Esophagus (tissue), 2 donors: ENCODE data around the gene VSIR. TPM values are rescaled to one million over a fixed set of nuclear protein-coding genes. Genes with fewer than 3 reads are reported as not detected.

Source experiments
- H3K27ac ChIP-seq, 2 donors: one replicate each; pipeline ENCODE4 v1.5.1; 2013; ENCODE audit warnings: low read depth in 2 of 2, mild to moderate bottlenecking in 2 of 2, inconsistent platforms in 1 of 2, low read length in 1 of 2, moderate library complexity in 1 of 2
- H3K27me3 ChIP-seq, 2 donors: one replicate each; pipeline ENCODE4 v1.6.1; 2013; ENCODE audit warnings: low read length in 2 of 2, control low read depth in 1 of 2, mild to moderate bottlenecking in 1 of 2; ENCODE audit not compliant: insufficient read depth in 2 of 2, control insufficient read depth in 1 of 2
- H3K36me3 ChIP-seq, 2 donors: one replicate each; pipeline ENCODE4 v1.6.1; 2013; ENCODE audit warnings: low read length in 1 of 2; ENCODE audit not compliant: control insufficient read depth in 2 of 2, insufficient read depth in 2 of 2
- H3K4me1 ChIP-seq, 2 donors: one replicate each; pipeline ENCODE4 v1.6.1; 2013; ENCODE audit warnings: low read length in 1 of 2; ENCODE audit not compliant: control insufficient read depth in 2 of 2, insufficient read depth in 2 of 2
- H3K4me3 ChIP-seq, 2 donors: one replicate each; pipeline ENCODE4 v1.5.1; 2013; ENCODE audit warnings: low read length in 2 of 2, mild to moderate bottlenecking in 2 of 2, low read depth in 1 of 2, moderate library complexity in 1 of 2
- H3K9me3 ChIP-seq, 2 donors: one replicate each; pipeline ENCODE4 v1.6.1; 2013; ENCODE audit warnings: mild to moderate bottlenecking in 2 of 2, low read depth in 1 of 2, low read length in 1 of 2, moderate library complexity in 1 of 2; ENCODE audit not compliant: control insufficient read depth in 2 of 2, insufficient read depth in 1 of 2
- WGBS, 2 donors: extraction: QIAGEN DNeasy Blood & Tissue Kit; methylation state at CpG; one replicate each; pipeline ENCODE4 v1.1.7; 2013; 5-methylcytosine and 5-hydroxymethylcytosine counted together
- polyA plus RNA-seq, 2 donors: library from polyadenylated mRNA; stranded (reverse); fragments of 200-250 nt; gene quantifications; one replicate each; pipeline ENCODE4 v1.2.3, GENCODE V29; 2013
- donor health status: healthy with polysubstance abuse.
- donor health status: Bipolar disorder and iron deficiency.

VSIR gene
- polyA plus RNA-seq, 2 donors = 26.6 to 41.9 TPM

DNA sequence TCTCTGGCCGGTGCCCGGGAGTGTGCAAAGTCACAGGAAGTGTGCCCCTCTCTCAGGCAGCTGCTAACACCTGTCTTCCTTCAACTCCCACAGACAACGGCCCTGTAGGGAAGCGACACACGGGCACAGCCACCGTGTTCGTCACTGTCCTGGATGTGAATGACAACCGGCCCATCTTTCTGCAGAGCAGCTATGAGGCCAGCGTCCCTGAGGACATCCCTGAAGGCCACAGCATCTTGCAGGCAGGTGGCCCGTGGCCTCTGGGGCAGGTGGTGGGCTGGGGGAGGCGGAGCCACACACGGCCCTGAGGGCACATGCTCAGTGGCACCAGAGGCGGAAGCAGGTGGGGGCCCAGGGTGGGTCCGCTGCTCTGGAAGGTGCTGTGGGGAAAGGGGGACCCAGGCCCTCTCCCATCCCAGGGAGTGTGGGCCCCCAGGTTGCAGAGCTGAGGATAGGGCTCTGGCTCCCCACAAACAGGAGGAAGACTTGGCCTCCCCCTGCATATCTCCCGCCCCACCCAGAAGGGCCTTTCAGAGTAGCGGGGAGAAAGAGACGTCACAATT is 60.7 kb downstream of the VSIR start:
- no peaks in the 10 kb centered on the region for H3K9me3 ChIP-seq
- peak overlapping the region; percentile 90 to 97 for H3K27ac ChIP-seq
- H3K27me3 ChIP-seq = no peaks in the 10 kb centered on the region
- no peak overlapping the region for H3K4me3 ChIP-seq
- H3K36me3 ChIP-seq = no peaks in the 10 kb centered on the region
- peaks cover 16 to 25% of the 10 kb centered on the region in 2 donors for H3K4me1 ChIP-seq
- 67% methylated on average over 17 of the region's 17 CpGs for WGBS, 2 donors

DNA sequence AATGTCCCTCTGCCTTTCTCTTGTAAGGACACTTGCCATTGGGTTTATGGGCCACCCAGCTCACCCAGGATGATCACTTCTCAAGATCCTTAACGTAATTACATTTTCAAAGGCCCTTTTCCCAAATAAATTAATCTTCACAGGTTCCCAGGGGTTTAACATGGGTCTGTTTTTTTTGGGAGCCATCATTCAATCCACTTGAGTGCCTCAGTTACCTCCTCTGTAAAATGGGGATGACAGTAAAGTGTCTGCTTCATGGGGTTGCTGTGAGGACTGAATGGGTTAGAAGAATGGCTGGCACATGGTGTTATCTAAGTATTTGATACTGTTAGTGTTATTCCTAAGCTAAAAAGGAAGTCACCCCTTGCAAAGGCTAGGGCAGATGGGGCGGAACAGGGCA is 61.1 kb downstream of the VSIR start:
- Histone ChIP-seq H3K27me3 (no peaks in the 10 kb centered on the region), H3K4me3 (no peak overlapping the region), H3K36me3 (no peaks in the 10 kb centered on the region), H3K4me1 (peaks cover 16 to 25% of the 10 kb centered on the region in 2 donors), H3K27ac (peak overlapping the region; percentile 90 to 97), H3K9me3 (no peaks in the 10 kb centered on the region)
- WGBS, 2 donors = 92 to 95% methylated on average over 2 of the region's 2 CpGs

DNA sequence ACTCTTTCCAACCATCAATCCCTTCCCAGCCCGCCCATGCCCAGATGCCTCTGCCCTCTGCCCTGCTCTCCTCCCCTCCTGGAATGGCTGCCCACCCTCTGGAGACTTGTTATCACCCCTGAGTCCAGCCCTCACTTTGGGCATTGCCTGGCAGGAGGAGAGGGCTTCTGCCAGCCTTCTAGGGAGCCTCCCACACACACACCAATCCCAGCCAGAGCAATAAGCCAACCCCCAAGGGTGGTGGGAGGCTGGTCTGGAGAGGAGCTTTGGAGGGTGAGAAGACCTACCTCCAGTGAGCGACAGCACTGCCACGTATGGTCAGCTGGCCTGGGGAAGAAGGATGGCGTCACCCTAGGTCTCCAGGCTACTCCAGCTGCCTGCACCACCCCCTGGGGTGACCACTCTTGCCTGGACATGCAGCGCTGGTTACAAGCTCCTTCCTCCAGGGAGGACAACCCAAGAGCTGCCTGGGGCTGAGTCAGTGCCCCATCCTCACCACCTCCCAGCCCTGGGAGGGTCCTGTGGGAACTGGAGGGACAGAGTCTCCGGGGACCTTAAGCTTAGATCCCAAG is 62.2 kb downstream of the VSIR start:
- Histone ChIP-seq H3K4me1 (peaks cover 16 to 25% of the 10 kb centered on the region in 2 donors), H3K36me3 (no peaks in the 10 kb centered on the region), H3K9me3 (no peaks in the 10 kb centered on the region), H3K4me3 (no peak overlapping the region), H3K27me3 (no peaks in the 10 kb centered on the region), H3K27ac (peak overlapping the region in 1 of 2 donors; percentile 20)
- 89 to 92% methylated on average over 6 of the region's 6 CpGs for WGBS, 2 donors

DNA sequence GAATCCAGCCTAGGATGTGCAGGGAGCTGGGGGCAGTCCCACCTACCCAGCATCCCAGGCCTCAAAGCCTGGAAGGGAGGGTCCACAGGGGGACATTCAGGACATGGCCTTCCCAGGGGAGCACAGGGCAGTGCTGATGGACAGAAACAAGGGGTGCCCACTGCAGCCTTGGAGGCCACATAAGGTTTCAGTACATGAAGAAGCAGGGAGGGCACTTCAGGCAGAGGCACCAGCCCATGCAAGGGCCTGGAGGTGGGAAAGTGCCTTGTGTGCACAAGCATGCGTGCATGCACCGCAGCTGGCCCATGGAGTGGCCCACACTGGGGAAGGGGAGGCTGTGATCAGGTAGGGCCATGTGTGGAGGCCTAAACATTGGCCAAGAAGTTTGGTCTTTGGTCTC is 62.8 kb downstream of the VSIR start:
- no peaks in the 10 kb centered on the region for H3K9me3 ChIP-seq
- peaks cover 13 to 21% of the 10 kb centered on the region in 2 donors for H3K4me1 ChIP-seq
- no peaks in the 10 kb centered on the region for H3K27me3 ChIP-seq
- WGBS, 2 donors = 87 to 97% methylated on average over 2 of the region's 2 CpGs
- no peak overlapping the region for H3K4me3 ChIP-seq
- H3K36me3 ChIP-seq = no peaks in the 10 kb centered on the region
- H3K27ac ChIP-seq = no peak overlapping the region

DNA sequence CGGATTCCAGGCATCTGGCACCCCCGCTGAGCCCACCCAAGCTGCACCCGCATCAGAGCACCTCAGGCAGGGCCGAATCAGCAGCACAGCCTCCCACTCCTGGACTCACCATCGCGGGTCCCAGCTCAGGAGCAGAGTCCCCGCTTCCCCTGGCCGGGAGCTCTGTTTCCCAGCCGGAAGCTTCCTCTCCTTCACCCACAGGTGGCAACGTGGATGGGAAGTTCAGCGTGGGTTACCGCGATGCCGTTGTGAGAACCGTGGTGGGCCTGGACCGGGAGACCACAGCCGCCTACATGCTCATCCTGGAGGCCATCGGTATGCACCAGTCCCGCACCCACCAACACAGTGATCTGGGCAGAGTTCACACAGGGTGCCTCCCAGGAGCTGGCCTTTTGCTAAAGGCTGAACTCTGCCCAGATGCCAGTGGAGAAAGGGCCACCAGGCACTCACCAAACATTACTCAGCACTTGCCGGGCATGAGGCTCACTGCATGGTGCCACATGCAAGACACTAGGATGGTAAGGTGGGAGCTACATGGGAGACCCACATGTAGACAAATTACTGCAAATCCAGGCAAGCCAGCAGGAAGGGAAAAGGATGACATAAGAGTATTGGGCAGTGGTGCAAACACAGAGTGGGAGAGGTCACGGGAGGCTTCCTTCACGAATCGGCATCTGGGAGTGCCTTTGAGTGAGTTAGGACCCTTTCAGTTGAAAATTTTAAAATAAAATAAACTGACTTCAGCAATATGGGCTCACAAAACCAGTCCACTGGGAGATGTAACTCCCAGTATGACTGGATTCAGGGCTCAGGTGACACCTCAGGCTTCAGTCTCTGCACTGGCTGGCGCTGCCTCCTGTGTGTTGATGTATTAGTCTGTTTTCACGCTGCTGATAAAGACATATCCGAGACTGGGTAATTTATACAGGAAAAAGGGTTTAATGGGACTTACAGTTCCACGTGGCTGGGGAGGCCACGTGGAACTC is 64.1 kb downstream of the VSIR start:
- H3K36me3 ChIP-seq = no peaks in the 10 kb centered on the region

DNA sequence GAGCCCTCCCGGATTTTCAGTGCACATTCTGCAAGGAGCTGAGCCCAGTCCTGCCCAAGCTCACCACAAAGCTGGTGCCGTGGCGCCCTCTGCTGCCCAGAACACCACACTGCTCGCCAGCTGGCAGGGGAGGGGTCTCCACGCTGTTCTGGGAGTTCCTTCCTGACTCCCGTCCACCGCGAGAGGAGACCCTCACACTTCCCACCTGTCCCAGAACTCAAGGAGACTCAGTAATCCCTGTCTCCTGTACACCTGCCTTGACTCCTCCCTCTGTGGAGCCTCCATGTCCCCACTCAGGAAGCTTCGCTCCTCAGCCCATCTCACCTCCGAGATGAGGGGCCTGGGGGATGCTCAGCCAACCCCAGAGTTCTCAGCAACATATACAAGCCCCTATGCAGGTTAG is 65.0 kb downstream of the VSIR start:
- H3K27me3 ChIP-seq = no peaks in the 10 kb centered on the region
- 16 to 20% methylated on average over 10 of the region's 10 CpGs for WGBS, 2 donors
- H3K9me3 ChIP-seq = no peaks in the 10 kb centered on the region
- no peaks in the 10 kb centered on the region for H3K36me3 ChIP-seq
- H3K27ac ChIP-seq = no peak overlapping the region
- no peak overlapping the region for H3K4me3 ChIP-seq
- peaks cover 3 to 6% of the 10 kb centered on the region in 2 donors for H3K4me1 ChIP-seq

More for the DNA sequence above, 64.1 kb downstream of the VSIR start:
- Histone ChIP-seq H3K27ac (no peak overlapping the region), H3K4me3 (no peak overlapping the region), H3K4me1 (peaks cover 5 to 8% of the 10 kb centered on the region in 2 donors), H3K27me3 (no peaks in the 10 kb centered on the region), H3K9me3 (no peaks in the 10 kb centered on the region)
- 73 to 75% methylated on average over 28 of the region's 28 CpGs for WGBS, 2 donors

DNA sequence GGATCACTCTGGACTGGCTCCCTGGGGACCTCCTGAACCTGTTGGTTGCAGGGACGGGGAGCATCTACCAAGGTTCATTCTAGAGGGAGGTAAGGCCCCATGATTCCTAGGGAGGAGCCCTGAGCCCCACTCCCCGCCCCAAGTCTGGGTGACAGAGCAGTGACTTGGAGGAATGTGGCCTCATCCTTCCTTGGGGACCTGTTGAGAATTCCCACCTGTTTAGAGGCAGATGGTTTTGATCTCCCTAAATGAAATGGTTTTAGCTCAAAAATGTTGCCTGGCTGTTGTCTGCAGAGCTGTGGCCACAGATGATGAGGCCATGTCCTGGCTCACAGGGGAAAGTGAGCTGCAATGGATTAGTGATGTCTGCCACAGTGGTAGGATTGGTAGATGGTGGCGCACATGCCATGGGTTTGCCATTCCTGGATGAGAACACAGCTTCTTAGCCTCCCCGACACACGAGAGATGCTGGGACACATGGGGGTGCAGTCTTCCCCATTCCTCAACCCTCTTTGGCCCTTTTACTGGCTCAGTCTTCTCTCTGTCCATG is 66.0 kb downstream of the VSIR start:
- 94% methylated on average over 5 of the region's 5 CpGs for WGBS, 2 donors
- Histone ChIP-seq H3K27ac (no peak overlapping the region), H3K4me1 (no peaks in the 10 kb centered on the region), H3K36me3 (no peaks in the 10 kb centered on the region), H3K27me3 (no peaks in the 10 kb centered on the region), H3K4me3 (no peak overlapping the region), H3K9me3 (no peaks in the 10 kb centered on the region)

DNA sequence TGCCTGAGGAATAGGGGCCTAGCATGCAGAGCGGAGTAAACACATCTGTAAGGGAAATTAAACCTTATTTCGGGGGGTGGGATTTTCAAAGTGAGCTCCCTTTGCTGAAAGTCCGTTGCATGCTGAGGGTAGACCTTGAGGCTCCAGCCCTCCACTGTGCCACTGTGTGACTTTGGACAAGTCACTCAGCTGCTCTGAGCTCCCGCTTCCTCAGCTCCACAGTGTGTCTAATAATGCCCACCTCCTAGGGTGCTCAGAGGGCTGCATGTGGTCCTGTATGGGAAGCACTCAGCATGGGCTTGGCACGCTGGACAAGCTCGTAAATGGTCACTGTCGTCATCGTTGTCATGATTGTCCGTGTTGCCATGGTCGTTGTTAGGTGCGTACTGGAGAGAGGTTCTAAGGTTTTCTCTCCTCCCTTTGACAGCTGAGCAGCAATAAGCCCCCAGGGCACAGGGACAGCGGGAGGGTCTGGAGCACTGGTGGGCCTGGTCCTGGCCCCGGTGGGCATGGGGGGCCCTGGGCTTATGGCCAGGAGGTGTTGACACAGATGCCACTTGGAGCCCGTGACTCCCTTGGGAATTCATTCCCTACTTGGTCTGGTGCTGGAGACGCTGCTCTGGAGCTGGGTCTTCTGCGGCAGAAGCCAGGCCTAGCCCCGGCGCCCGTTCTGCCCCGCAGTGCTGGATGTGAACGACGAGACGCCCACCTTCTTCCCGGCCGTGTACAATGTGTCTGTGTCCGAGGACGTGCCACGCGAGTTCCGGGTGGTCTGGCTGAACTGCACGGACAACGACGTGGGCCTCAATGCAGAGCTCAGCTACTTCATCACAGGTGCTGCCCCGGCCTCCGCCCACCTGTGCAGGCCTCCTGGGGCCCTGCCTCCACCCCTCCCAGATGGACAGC is 66.9 kb downstream of the VSIR start:
- Histone ChIP-seq H3K9me3 (no peaks in the 10 kb centered on the region), H3K4me1 (no peaks in the 10 kb centered on the region), H3K4me3 (no peak overlapping the region), H3K27me3 (no peaks in the 10 kb centered on the region), H3K27ac (no peak overlapping the region), H3K36me3 (no peaks in the 10 kb centered on the region)
- 93 to 94% methylated on average over 35 of the region's 35 CpGs for WGBS, 2 donors

DNA sequence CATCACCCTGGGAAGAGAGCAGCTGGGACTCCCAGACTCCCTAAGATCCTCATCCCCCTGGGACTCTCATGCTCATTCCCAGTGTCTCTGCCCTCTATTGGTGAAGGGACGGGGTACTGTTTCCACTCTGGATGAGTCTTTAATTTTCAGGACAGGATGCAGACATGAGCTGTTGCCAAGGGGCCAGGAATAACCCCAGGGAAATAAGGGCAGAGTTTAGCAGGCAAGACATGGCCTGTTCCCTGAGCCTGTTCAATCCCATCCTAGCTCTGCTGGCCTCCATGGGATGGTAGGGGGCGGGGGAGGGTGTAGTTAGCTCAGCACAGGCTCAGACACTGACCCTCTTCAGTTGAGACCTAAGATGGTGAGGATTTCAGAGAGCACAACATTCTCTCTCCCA is 67.7 kb downstream of the VSIR start:
- no peaks in the 10 kb centered on the region for H3K9me3 ChIP-seq
- no peaks in the 10 kb centered on the region for H3K36me3 ChIP-seq
- H3K27ac ChIP-seq = no peak overlapping the region
- no peaks in the 10 kb centered on the region for H3K27me3 ChIP-seq
- no peaks in the 10 kb centered on the region for H3K4me1 ChIP-seq
- no peak overlapping the region for H3K4me3 ChIP-seq
- WGBS, 2 donors = 47 to 62% methylated on average over 2 of the region's 2 CpGs
